ENCODE results near the gene TGM5. TPM values are rescaled to one million over a fixed set of nuclear protein-coding genes. Genes with fewer than 3 reads are reported as not detected.

The TGM5 gene
- not detected for total RNA-seq (ENCODE audit: unreplicated experiment)
- long read RNA-seq, partial matches to known transcripts: 1 of 1 reads
- long read RNA-seq, other reads (novel, unspliced or antisense): 0 of 1 reads

GRCh38 chr15:43266834-43267233 lies at the start of gene TGM5:
Gene TGM5, minus strand, starts transcription at chr15:43266928. Its CDS starts 79 bp downstream, at chr15:43266849.
- TF ChIP-seq, protein P1, sequence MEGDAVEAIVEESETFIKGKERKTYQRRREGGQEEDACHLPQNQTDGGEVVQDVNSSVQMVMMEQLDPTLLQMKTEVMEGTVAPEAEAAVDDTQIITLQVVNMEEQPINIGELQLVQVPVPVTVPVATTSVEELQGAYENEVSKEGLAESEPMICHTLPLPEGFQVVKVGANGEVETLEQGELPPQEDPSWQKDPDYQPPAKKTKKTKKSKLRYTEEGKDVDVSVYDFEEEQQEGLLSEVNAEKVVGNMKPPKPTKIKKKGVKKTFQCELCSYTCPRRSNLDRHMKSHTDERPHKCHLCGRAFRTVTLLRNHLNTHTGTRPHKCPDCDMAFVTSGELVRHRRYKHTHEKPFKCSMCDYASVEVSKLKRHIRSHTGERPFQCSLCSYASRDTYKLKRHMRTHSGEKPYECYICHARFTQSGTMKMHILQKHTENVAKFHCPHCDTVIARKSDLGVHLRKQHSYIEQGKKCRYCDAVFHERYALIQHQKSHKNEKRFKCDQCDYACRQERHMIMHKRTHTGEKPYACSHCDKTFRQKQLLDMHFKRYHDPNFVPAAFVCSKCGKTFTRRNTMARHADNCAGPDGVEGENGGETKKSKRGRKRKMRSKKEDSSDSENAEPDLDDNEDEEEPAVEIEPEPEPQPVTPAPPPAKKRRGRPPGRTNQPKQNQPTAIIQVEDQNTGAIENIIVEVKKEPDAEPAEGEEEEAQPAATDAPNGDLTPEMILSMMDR (IDR thresholded peaks at IDR 0.05; ENCODE audit: partially characterized antibody, unreplicated experiment): no peak
- Mint-ChIP-seq H3K4me1 (ENCODE audit: low read depth, unreplicated experiment) (no peaks in the 10 kb centered on the region), H3K27me3 (ENCODE audit: unreplicated experiment) (peaks cover 3% of the 10 kb centered on the region), H3K27ac (ENCODE audit: unreplicated experiment) (no peak within 1 kb of the TSS), H3K36me3 (ENCODE audit: unreplicated experiment) (peaks cover 4% of the 10 kb centered on the region), H3K4me3 (ENCODE audit: unreplicated experiment) (no peak within 1 kb of the TSS), H3K9me3 (ENCODE audit: unreplicated experiment) (no peaks in the 10 kb centered on the region)
- no peak for DNase-seq

- H3K27me3 Mint-ChIP-seq (ENCODE audit: unreplicated experiment): peaks cover 2% of the 10 kb centered on the region
- no peak for DNase-seq
- no peaks in the 10 kb centered on the region for H3K36me3 Mint-ChIP-seq (ENCODE audit: unreplicated experiment)
- TF ChIP-seq, protein P1 (IDR thresholded peaks at IDR 0.05; ENCODE audit: partially characterized antibody, unreplicated experiment): no peak
- no peak overlapping the region for H3K4me3 Mint-ChIP-seq (ENCODE audit: unreplicated experiment)
- no peaks in the 10 kb centered on the region for H3K4me1 Mint-ChIP-seq (ENCODE audit: low read depth, unreplicated experiment)
- no peaks in the 10 kb centered on the region for H3K9me3 Mint-ChIP-seq (ENCODE audit: unreplicated experiment)
- H3K27ac Mint-ChIP-seq (ENCODE audit: unreplicated experiment): no peak overlapping the region
These were observed 47.4 kb upstream of the TGM5 start for GRCh38 chr15:43314171-43314570.

GRCh38 chr15:43312378-43312777 lies 45.6 kb upstream of the TGM5 start:
- TF ChIP-seq, protein P1 (IDR thresholded peaks at IDR 0.05; ENCODE audit: partially characterized antibody, unreplicated experiment): no peak
- no peak for DNase-seq
- H3K4me3 Mint-ChIP-seq (ENCODE audit: unreplicated experiment): no peak overlapping the region
- no peaks in the 10 kb centered on the region for H3K4me1 Mint-ChIP-seq (ENCODE audit: low read depth, unreplicated experiment)
- H3K27ac Mint-ChIP-seq (ENCODE audit: unreplicated experiment): no peak overlapping the region
- no peaks in the 10 kb centered on the region for H3K36me3 Mint-ChIP-seq (ENCODE audit: unreplicated experiment)
- peaks cover 5% of the 10 kb centered on the region for H3K27me3 Mint-ChIP-seq (ENCODE audit: unreplicated experiment)
- H3K9me3 Mint-ChIP-seq (ENCODE audit: unreplicated experiment): no peaks in the 10 kb centered on the region

GRCh38 chr15:43302205-43302817 lies 35.6 kb upstream of the TGM5 start, which contains the start of gene TGM7:
Gene TGM7, minus strand, starts transcription at chr15:43302255.
- TF ChIP-seq, protein P1 (IDR thresholded peaks at IDR 0.05; ENCODE audit: partially characterized antibody, unreplicated experiment): no peak
- Mint-ChIP-seq H3K9me3 (ENCODE audit: unreplicated experiment) (no peaks in the 10 kb centered on the region), H3K27me3 (ENCODE audit: unreplicated experiment) (no peaks in the 10 kb centered on the region), H3K4me3 (ENCODE audit: unreplicated experiment) (no peak within 1 kb of the TSS), H3K27ac (ENCODE audit: unreplicated experiment) (no peak within 1 kb of the TSS), H3K36me3 (ENCODE audit: unreplicated experiment) (no peaks in the 10 kb centered on the region), H3K4me1 (ENCODE audit: low read depth, unreplicated experiment) (no peaks in the 10 kb centered on the region)
- DNase-seq: no peak

DNA sequence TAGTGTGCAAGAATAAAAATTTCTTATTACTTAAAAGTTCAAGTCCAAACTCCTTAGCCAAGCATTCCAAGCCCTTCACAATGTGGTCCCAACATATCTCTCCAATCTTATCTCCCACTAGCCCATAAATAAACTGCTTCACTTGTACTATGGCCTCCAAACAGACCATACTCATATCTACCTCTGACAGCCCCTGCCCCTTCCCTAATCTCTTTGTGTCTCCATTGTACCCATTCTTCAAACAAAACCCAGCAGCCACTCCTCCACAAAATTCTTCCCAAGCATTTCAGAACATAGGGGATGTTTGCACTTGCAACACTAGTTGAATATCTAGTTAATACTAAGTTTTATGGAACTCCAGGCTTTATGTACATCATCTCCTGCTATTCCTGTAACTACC lies 33.2 kb upstream of the TGM5 start:
- Mint-ChIP-seq H3K9me3 (ENCODE audit: unreplicated experiment) (no peaks in the 10 kb centered on the region), H3K27ac (ENCODE audit: unreplicated experiment) (no peak overlapping the region), H3K27me3 (ENCODE audit: unreplicated experiment) (no peaks in the 10 kb centered on the region), H3K36me3 (ENCODE audit: unreplicated experiment) (no peaks in the 10 kb centered on the region), H3K4me3 (ENCODE audit: unreplicated experiment) (no peak overlapping the region), H3K4me1 (ENCODE audit: low read depth, unreplicated experiment) (no peaks in the 10 kb centered on the region)
- TF ChIP-seq, protein P1 (IDR thresholded peaks at IDR 0.05; ENCODE audit: partially characterized antibody, unreplicated experiment): no peak
- no peak for DNase-seq
